ENCODE data around the gene ANKEF1.
"Not testable (repeated sequence)": the region's sequence is repeated elsewhere in the genome, so short reads cannot be mapped to it uniquely, and the experiment has no call there.

Gene ANKEF1

GRCh38 chr20:10033905-10034650 is 709 bp upstream of the ANKEF1 start:
- DNase-seq (ENCODE audit: low spot score), result no peak

- DNase-seq (ENCODE audit: low spot score), result not testable (repeated sequence)
Observed at GRCh38 chr20:10036321-10036720, 1.5 kb downstream of the ANKEF1 start.

GRCh38 chr20:10040070-10040975 is 5.5 kb downstream of the ANKEF1 start:
- DNase-seq (ENCODE audit: low spot score), result peak; percentile 57

- no peak for DNase-seq (ENCODE audit: low spot score)
Observed at GRCh38 chr20:10042086-10042485, 7.3 kb downstream of the ANKEF1 start.

GRCh38 chr20:10047427-10047826 is 12.6 kb downstream of the ANKEF1 start:
- DNase-seq (ENCODE audit: low spot score), result no peak

- DNase-seq (ENCODE audit: low spot score), result no peak
Observed at GRCh38 chr20:10051185-10051584, 16.4 kb downstream of the ANKEF1 start.

- no peak for DNase-seq (ENCODE audit: low spot score)
Observed at GRCh38 chr20:10059006-10059405, 24.2 kb downstream of the ANKEF1 start.

- DNase-seq (ENCODE audit: low spot score), result no peak
Observed at GRCh38 chr20:10060226-10060625, 25.4 kb downstream of the ANKEF1 start.

GRCh38 chr20:10061641-10062040 is 26.9 kb downstream of the ANKEF1 start:
- no peak for DNase-seq (ENCODE audit: low spot score)

- no peak for DNase-seq (ENCODE audit: low spot score)
Observed at GRCh38 chr20:10063482-10063881, 28.7 kb downstream of the ANKEF1 start.

GRCh38 chr20:10064611-10065010 is 29.8 kb downstream of the ANKEF1 start:
- no peak for DNase-seq (ENCODE audit: low spot score)

GRCh38 chr20:10065154-10065833 is 30.5 kb downstream of the ANKEF1 start:
- peak; percentile 8 for DNase-seq (ENCODE audit: low spot score)

GRCh38 chr20:10067321-10067720 is 32.5 kb downstream of the ANKEF1 start:
- DNase-seq (ENCODE audit: low spot score), result no peak

GRCh38 chr20:10074513-10074912 is 39.7 kb downstream of the ANKEF1 start:
- peak; percentile 78 for DNase-seq (ENCODE audit: low spot score)

GRCh38 chr20:10075606-10076005 is 40.8 kb downstream of the ANKEF1 start:
- no peak for DNase-seq (ENCODE audit: low spot score)

- no peak for DNase-seq (ENCODE audit: low spot score)
Observed at GRCh38 chr20:10076126-10077080, 41.6 kb downstream of the ANKEF1 start.

GRCh38 chr20:10077081-10077471 is 42.3 kb downstream of the ANKEF1 start:
- DNase-seq (ENCODE audit: low spot score), result no peak

- no peak for DNase-seq (ENCODE audit: low spot score)
Observed at GRCh38 chr20:10077886-10078285, 43.1 kb downstream of the ANKEF1 start.

- no peak for DNase-seq (ENCODE audit: low spot score)
Observed at GRCh38 chr20:10078403-10078802, 43.6 kb downstream of the ANKEF1 start.

GRCh38 chr20:10079964-10080363 is 45.2 kb downstream of the ANKEF1 start:
- DNase-seq (ENCODE audit: low spot score), result peak; percentile 54

- no peak for DNase-seq (ENCODE audit: low spot score)
Observed at GRCh38 chr20:10080574-10080973, 45.8 kb downstream of the ANKEF1 start.

Measured in AG08396 (cell line).